GM12878 (cell line): ENCODE data around the gene IARS2. TPM values are rescaled to one million over a fixed set of nuclear protein-coding genes. Genes with fewer than 3 reads are reported as not detected.

Experiments
- ATAC-seq: fragments of 200-7000 bp; cut with Tn5 transposase; 3 replicates; pipeline ENCODE4 v1.9.1; 2020; ENCODE audit warnings: mild to moderate bottlenecking, moderate library complexity
- BruUV-seq: library from RNA; stranded (reverse); fragments of 400-500 nt; replicated peaks from 2 replicates; lab custom pipeline; 2021; lab: Mats Ljungman, UMichigan
- CTCF ChIA-PET: fragments of 300-600 bp; sonication (Branson Sonifier 250); formaldehyde crosslinking; extraction: SDS; loops from one replicate; lab custom pipeline; 2021; ENCODE audit warnings: inconsistent platforms; lab: Yijun Ruan, JAX
- POLR2A ChIA-PET: fragments of 350-600 bp; formaldehyde crosslinking; extraction: SDS; loops from one replicate; lab custom pipeline; 2021; ENCODE audit warnings: inconsistent platforms; lab: Charles Lee
- RAD21 ChIA-PET: fragments of 300-600 bp; sonication (Branson Sonifier 250); formaldehyde crosslinking; loops from one replicate; lab custom pipeline; 2023; ENCODE audit warnings: antibody characterized with exemption; ENCODE audit not compliant: unreplicated experiment; lab: Charles Lee
- SMC1A ChIA-PET: fragments of 300-600 bp; sonication (Branson Sonifier 250); formaldehyde crosslinking; loops from one replicate; lab custom pipeline; 2023; ENCODE audit not compliant: unreplicated experiment, uncharacterized antibody; lab: Charles Lee
- DNase-seq: peaks from one replicate; pipeline ENCODE4 v3.0.0-alpha.2; 2011; ENCODE audit warnings: low read depth, low spot score
- FAIRE-seq: peaks from 3 replicates; lab custom pipeline; 2011; peaks lifted over from hg19 to GRCh38; lab: Jason Lieb, UNC
- H2AFZ ChIP-seq: 2 replicates; pipeline ENCODE4 v1.6.0; 2011; ENCODE audit warnings: low read depth, low read length, control low read depth; ENCODE audit not compliant: control insufficient read depth
- H3K27ac ChIP-seq: 2 replicates; pipeline ENCODE4 v1.5.1; 2011; ENCODE audit warnings: control low read depth; ENCODE audit not compliant: control insufficient read depth, insufficient read depth
- H3K27me3 ChIP-seq, 2 experiments: replicated peaks in 1 of 2; 2 replicates each; pipeline versions ENCODE4 v1.6.0 to v1.6.1; 2011; ENCODE audit warnings: low read length in 1 of 2; ENCODE audit not compliant: control insufficient read depth in 2 of 2, insufficient read depth in 2 of 2
- H3K36me3 ChIP-seq, 2 experiments: 2 replicates each; pipeline ENCODE4 v1.5.1; 2011; ENCODE audit warnings: low read length in 1 of 2; ENCODE audit not compliant: control insufficient read depth in 2 of 2, insufficient read depth in 2 of 2
- H3K4me1 ChIP-seq: 2 replicates; pipeline ENCODE4 v1.6.1; 2011; ENCODE audit warnings: mild to moderate bottlenecking, low read length, moderate library complexity, mixed read lengths; ENCODE audit not compliant: control insufficient read depth, insufficient read depth
- H3K4me2 ChIP-seq: 2 replicates; pipeline ENCODE4 v1.6.0; 2011; ENCODE audit warnings: control low read depth; ENCODE audit not compliant: control insufficient read depth, insufficient read depth
- H3K4me3 ChIP-seq: fragments of 200-600 bp; sonication (generic); 2 replicates; pipeline ENCODE4 v1.5.1; 2016
- H3K79me2 ChIP-seq: 2 replicates; pipeline ENCODE4 v1.6.0; 2011; ENCODE audit warnings: low read length; ENCODE audit not compliant: control insufficient read depth, insufficient read depth
- H3K9ac ChIP-seq: 2 replicates; pipeline ENCODE4 v1.8.0; 2011; ENCODE audit warnings: low read length, control low read depth, mixed read lengths; ENCODE audit not compliant: control insufficient read depth, insufficient read depth
- H3K9me3 ChIP-seq: replicated peaks from 3 replicates; pipeline ENCODE4 v1.5.1; 2011; ENCODE audit warnings: mild to moderate bottlenecking, low read length; ENCODE audit not compliant: control insufficient read depth, insufficient read depth
- H4K20me1 ChIP-seq: 2 replicates; pipeline ENCODE4 v1.6.0; 2011; ENCODE audit not compliant: control insufficient read depth, insufficient read depth
- CBFB ChIP-seq: IDR thresholded peaks from 2 replicates; pipeline ENCODE4 v1.6.1; 2016; ENCODE audit warnings: antibody characterized with exemption, low read depth
- FOXK2 ChIP-seq: fragments of 450-650 bp; IDR thresholded peaks from 2 replicates; pipeline ENCODE4 v1.6.1; 2017; ENCODE audit warnings: mild to moderate bottlenecking, moderate library complexity
- GABPA ChIP-seq: IDR thresholded peaks from 2 replicates; pipeline ENCODE4 v1.6.1; 2014; ENCODE audit warnings: antibody characterized with exemption, low read depth, mild to moderate bottlenecking, inconsistent platforms
- MTA3 ChIP-seq: IDR thresholded peaks from 2 replicates; pipeline ENCODE4 v1.6.1; 2012; ENCODE audit warnings: low read length, inconsistent platforms, borderline replicate concordance
- NFXL1 ChIP-seq: fragments of 450-650 bp; IDR thresholded peaks from 2 replicates; pipeline ENCODE4 v1.6.1; 2017; ENCODE audit warnings: antibody characterized with exemption, mild to moderate bottlenecking, borderline replicate concordance
- PAX5 ChIP-seq: IDR thresholded peaks from 2 replicates; pipeline ENCODE4 v1.6.1; 2011; ENCODE audit warnings: low read depth, low read length, borderline replicate concordance
- SUPT20H ChIP-seq: IDR thresholded peaks from 2 replicates; pipeline ENCODE4 v1.6.1; 2011; ENCODE audit warnings: low read depth, mild to moderate bottlenecking, low read length, moderate library complexity, borderline replicate concordance; ENCODE audit not compliant: control insufficient read depth
- WGBS: methylation state at CpG from one replicate; pipeline ENCODE4 v1.1.6; 2016; ENCODE audit warnings: low lambda C conversion rate; ENCODE audit not compliant: insufficient replicate concordance, insufficient coverage; ENCODE audit errors: missing lambda C conversion rate; 5-methylcytosine and 5-hydroxymethylcytosine counted together
- in situ Hi-C: fragments of 300-500 bp; cut with MboI; formaldehyde crosslinking; loops from 9 replicates; pipeline ENCODE4 v1.14.3; 2018; ENCODE audit warnings: mixed read lengths
- intact Hi-C: fragments of 100-400 bp; cut with micrococcal nuclease; formaldehyde crosslinking; loops from one replicate; pipeline ENCODE4 v1.14.2; 2022; ENCODE audit not compliant: unreplicated experiment
- polyA plus RNA-seq, 11 experiments: library from polyadenylated mRNA; depleted of rRNA in 4 of 11; unstranded in 6 of 11; stranded (reverse) in 5 of 11; fragments of >200 nt; fragmentation: Nextera tagmentation in 4 of 11; fragmentation: Illumina TruSeq in 1 of 11; extraction: Ambion mirVana in 4 of 11; extraction: Trizol in 1 of 11; gene quantifications; 1 replicate in 1 of 11; 2 replicates in 10 of 11; pipeline versions ENCODE4 v1.2.1 to v1.2.3, GENCODE V29; 2011 to 2016; ENCODE audit warnings: inconsistent platforms in 2 of 11, missing spikeins in 2 of 11, low read depth in 1 of 11
- total RNA-seq, 4 experiments: library from RNA; depleted of rRNA in 3 of 4; stranded (reverse); fragments of >200 nt in 3 of 4; fragmentation: Illumina TruSeq in 1 of 4; extraction: Trizol in 1 of 4; gene quantifications; 2 replicates each; pipeline versions ENCODE4 v1.2.1 to v1.2.3, GENCODE V29; 2013 to 2021
- TF ChIP-seq, protein P1 (sequence below): fragments of 450-650 bp; IDR thresholded peaks from 2 replicates; pipeline ENCODE4 v1.6.1; 2017; ENCODE audit warnings: mild to moderate bottlenecking, moderate library complexity

Gene IARS2
- total and polyA plus RNA-seq, 10 of the 15 experiments (the other 5 are each of a cell fraction or from before 2014, with no cell fraction given), result 23.7 to 100 (median 66.8) TPM

GRCh38 chr1:220137019-220137786 lies 43.3 kb downstream of the IARS2 start:
- H3K9me3 ChIP-seq, result no peaks in the 10 kb centered on the region
- no peak overlapping the region for H3K4me3 ChIP-seq
- 74% methylated on average over 9 of the region's 9 CpGs for WGBS
- H2AFZ ChIP-seq, result no peak overlapping the region
- H3K4me2 ChIP-seq, result no peak overlapping the region
- no peak for DNase-seq
- BruUV-seq, result no TSS peak
- H3K79me2 ChIP-seq, result no peaks in the 10 kb centered on the region
- no peak for TF ChIP-seq NFXL1
- no peak for TF ChIP-seq FOXK2
- no peak for TF ChIP-seq CBFB
- TF ChIP-seq MTA3, result no peak
- TF ChIP-seq, protein P1, sequence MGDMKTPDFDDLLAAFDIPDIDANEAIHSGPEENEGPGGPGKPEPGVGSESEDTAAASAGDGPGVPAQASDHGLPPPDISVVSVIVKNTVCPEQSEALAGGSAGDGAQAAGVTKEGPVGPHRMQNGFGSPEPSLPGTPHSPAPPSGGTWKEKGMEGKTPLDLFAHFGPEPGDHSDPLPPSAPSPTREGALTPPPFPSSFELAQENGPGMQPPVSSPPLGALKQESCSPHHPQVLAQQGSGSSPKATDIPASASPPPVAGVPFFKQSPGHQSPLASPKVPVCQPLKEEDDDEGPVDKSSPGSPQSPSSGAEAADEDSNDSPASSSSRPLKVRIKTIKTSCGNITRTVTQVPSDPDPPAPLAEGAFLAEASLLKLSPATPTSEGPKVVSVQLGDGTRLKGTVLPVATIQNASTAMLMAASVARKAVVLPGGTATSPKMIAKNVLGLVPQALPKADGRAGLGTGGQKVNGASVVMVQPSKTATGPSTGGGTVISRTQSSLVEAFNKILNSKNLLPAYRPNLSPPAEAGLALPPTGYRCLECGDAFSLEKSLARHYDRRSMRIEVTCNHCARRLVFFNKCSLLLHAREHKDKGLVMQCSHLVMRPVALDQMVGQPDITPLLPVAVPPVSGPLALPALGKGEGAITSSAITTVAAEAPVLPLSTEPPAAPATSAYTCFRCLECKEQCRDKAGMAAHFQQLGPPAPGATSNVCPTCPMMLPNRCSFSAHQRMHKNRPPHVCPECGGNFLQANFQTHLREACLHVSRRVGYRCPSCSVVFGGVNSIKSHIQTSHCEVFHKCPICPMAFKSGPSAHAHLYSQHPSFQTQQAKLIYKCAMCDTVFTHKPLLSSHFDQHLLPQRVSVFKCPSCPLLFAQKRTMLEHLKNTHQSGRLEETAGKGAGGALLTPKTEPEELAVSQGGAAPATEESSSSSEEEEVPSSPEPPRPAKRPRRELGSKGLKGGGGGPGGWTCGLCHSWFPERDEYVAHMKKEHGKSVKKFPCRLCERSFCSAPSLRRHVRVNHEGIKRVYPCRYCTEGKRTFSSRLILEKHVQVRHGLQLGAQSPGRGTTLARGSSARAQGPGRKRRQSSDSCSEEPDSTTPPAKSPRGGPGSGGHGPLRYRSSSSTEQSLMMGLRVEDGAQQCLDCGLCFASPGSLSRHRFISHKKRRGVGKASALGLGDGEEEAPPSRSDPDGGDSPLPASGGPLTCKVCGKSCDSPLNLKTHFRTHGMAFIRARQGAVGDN, result no peak
- TF ChIP-seq SUPT20H, result no peak
- TF ChIP-seq GABPA, result no peak
- no peak for TF ChIP-seq PAX5
- TF ChIP-seq, all 136 proteins: peak for 0
- no peaks in the 10 kb centered on the region for H3K4me1 ChIP-seq
- in situ Hi-C loops, result no loop called here
- no peak for ATAC-seq
- no peak overlapping the region for H3K9ac ChIP-seq
- POLR2A ChIA-PET, result no interaction called here
- intact Hi-C loops, result no loop called here
- H3K27me3 ChIP-seq, result no peaks in the 10 kb centered on the region
- no peaks in the 10 kb centered on the region for H4K20me1 ChIP-seq
- SMC1A ChIA-PET, result interaction anchor here (0.8 to 0.9 kb wide), 2 partner anchors 12 to 23 kb away, joined by 3 to 4 read pairs; no protein-coding TSS in a partner anchor
- H3K36me3 ChIP-seq, result peaks cover 0 to 16% of the 10 kb centered on the region in 2 experiments
- H3K27ac ChIP-seq, result no peak overlapping the region
- FAIRE-seq, result peak; percentile 27
- RAD21 ChIA-PET, result no interaction called here
- CTCF ChIA-PET, result interaction anchor here (0.7 to 1.1 kb wide), 3 partner anchors 24 to 148 kb away, joined by 3 to 6 read pairs (median 4); no protein-coding TSS in a partner anchor
